Measurements from ENCODE around the gene MT4. TPM values are rescaled to one million over a fixed set of nuclear protein-coding genes. Genes with fewer than 3 reads are reported as not detected.

Gene MT4
- not detected in 2 replicates for total RNA-seq (2022)
- Bru-seq, nascent RNA = not detected
- not detected for BruChase-seq, experiment 1, labeled RNA remaining after a 6-hour chase
- BruChase-seq, experiment 2, labeled RNA remaining after a 2-hour chase = not detected
- long read RNA-seq = 0 reads

DNA sequence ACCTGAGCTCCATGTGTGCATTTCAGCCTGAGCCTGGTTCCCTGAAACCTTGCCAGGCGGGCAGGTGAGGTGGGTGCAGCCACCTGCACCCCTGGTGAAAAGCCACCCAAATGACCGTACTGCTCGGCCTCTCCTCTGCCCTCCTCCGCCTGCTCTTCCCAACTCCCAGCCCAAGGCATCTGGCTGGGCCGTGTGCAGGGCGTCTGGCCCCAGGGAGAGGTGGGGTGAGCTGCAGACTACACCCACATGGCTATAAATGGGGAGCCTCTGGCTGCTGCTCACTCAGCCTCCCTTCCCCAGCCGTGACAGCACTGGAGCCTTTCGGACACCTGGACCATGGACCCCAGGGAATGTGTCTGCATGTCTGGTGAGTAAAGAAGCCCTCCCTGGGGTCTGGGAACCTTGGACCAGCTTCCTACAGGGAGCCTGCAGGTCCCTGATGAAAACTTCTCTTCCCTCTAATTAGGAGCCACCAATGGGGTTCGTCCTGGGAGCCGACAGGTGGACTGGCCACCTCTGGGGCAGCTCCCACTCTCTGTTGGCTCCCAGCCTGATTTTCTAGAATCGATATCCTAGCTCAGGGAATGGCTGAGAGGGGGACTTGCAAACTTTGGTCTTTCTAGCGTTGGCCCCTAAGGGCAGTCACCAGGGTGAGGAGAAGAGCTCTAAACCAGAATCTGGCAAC is at the start of gene MT4:
MT4 (plus strand) TSS at position 281 of the 685 bp plus-strand sequence; CDS start at position 337, 56 bp downstream.
- no TSS peak for BruUV-seq (replicated peaks)
- no peak within 1 kb of the TSS for H3K27ac Mint-ChIP-seq (ENCODE audit: unreplicated experiment)
- intact Hi-C loops (cut with micrococcal nuclease; ENCODE audit: unreplicated experiment) = no loop called here
- TF ChIP-seq, protein P1, sequence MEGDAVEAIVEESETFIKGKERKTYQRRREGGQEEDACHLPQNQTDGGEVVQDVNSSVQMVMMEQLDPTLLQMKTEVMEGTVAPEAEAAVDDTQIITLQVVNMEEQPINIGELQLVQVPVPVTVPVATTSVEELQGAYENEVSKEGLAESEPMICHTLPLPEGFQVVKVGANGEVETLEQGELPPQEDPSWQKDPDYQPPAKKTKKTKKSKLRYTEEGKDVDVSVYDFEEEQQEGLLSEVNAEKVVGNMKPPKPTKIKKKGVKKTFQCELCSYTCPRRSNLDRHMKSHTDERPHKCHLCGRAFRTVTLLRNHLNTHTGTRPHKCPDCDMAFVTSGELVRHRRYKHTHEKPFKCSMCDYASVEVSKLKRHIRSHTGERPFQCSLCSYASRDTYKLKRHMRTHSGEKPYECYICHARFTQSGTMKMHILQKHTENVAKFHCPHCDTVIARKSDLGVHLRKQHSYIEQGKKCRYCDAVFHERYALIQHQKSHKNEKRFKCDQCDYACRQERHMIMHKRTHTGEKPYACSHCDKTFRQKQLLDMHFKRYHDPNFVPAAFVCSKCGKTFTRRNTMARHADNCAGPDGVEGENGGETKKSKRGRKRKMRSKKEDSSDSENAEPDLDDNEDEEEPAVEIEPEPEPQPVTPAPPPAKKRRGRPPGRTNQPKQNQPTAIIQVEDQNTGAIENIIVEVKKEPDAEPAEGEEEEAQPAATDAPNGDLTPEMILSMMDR (IDR thresholded peaks at IDR 0.05; ENCODE audit: unreplicated experiment) = no peak
- no peak for DNase-seq
- H3K4me1 Mint-ChIP-seq (ENCODE audit: low read depth, unreplicated experiment) = no peaks in the 10 kb centered on the region
- peaks cover 86% of the 10 kb centered on the region for H3K27me3 Mint-ChIP-seq (ENCODE audit: unreplicated experiment)
- H3K36me3 Mint-ChIP-seq (ENCODE audit: insufficient read depth, unreplicated experiment) = no peaks in the 10 kb centered on the region
- H3K9me3 Mint-ChIP-seq (ENCODE audit: low read depth, unreplicated experiment) = no peaks in the 10 kb centered on the region
- no peak within 1 kb of the TSS for H3K4me3 Mint-ChIP-seq (ENCODE audit: low read depth, unreplicated experiment)
- CTCF ChIA-PET = interaction anchor here (1.1 kb wide), 1 partner anchor 12 kb away, joined by 3 read pairs; no protein-coding TSS in a partner anchor

DNA sequence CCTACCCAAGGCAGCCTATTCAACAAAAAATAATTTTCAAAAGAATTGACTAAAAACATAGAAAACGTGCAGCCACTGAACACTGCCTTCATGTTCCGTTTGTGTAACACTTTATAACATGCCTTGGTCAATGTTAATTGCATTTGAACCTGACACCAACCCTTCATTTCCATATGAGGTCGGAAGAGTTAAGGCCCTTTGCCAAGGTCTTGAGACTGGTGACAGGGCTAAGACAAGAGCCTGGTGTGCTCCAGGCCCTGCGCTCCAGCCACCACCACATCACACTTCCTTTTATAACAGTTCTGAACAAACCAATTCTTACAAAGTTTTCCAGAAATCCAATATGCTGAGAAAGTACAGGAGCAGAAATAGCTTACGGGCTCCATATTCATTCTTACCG is 49.2 kb upstream of the MT4 start:
- TF ChIP-seq, protein P1 (IDR thresholded peaks at IDR 0.05; ENCODE audit: unreplicated experiment) = no peak
- Mint-ChIP-seq H3K4me1 (ENCODE audit: low read depth, unreplicated experiment) (peaks cover 14% of the 10 kb centered on the region), H3K27me3 (ENCODE audit: unreplicated experiment) (no peaks in the 10 kb centered on the region), H3K27ac (ENCODE audit: unreplicated experiment) (no peak overlapping the region), H3K9me3 (ENCODE audit: low read depth, unreplicated experiment) (no peaks in the 10 kb centered on the region), H3K4me3 (ENCODE audit: low read depth, unreplicated experiment) (no peak overlapping the region), H3K36me3 (ENCODE audit: insufficient read depth, unreplicated experiment) (peaks cover 15% of the 10 kb centered on the region)
- DNase-seq = no peak
- BruUV-seq (replicated peaks) = no TSS peak
- intact Hi-C loops (cut with micrococcal nuclease; ENCODE audit: unreplicated experiment) = loop anchor here (10.0 kb wide), 1 partner anchor 269 kb away; no protein-coding TSS in a partner anchor
- CTCF ChIA-PET = no interaction called here

DNA sequence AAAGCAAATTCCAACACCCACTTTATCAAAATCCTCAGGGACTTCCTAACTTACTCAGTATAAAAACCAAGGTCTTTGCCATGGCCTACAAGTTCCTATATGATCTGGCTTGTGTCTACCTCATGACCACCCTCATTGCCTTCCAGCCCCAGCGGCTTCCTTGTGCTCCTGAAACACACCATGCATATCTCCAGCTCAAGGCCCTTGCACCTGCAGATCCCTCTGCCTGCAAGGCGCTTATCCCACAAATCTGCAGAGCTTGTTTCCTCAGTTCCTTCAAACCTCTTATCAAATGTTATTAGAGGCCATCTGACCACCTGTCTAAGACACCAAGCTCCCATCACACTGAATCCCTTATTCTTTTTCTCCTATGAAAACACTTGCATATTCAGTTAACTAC is 47.7 kb upstream of the MT4 start:
- Mint-ChIP-seq H3K27ac (ENCODE audit: unreplicated experiment) (no peak overlapping the region), H3K9me3 (ENCODE audit: low read depth, unreplicated experiment) (no peaks in the 10 kb centered on the region), H3K27me3 (ENCODE audit: unreplicated experiment) (peaks cover 3% of the 10 kb centered on the region), H3K4me3 (ENCODE audit: low read depth, unreplicated experiment) (no peak overlapping the region), H3K4me1 (ENCODE audit: low read depth, unreplicated experiment) (peaks cover 17% of the 10 kb centered on the region), H3K36me3 (ENCODE audit: insufficient read depth, unreplicated experiment) (peaks cover 15% of the 10 kb centered on the region)
- no TSS peak for BruUV-seq (replicated peaks)
- intact Hi-C loops (cut with micrococcal nuclease; ENCODE audit: unreplicated experiment) = loop anchor here (10.0 kb wide), 1 partner anchor 268 kb away; no protein-coding TSS in a partner anchor
- CTCF ChIA-PET = interaction anchor here (1.1 kb wide), 1 partner anchor 59 kb away, joined by 3 read pairs; no protein-coding TSS in a partner anchor
- no peak for DNase-seq
- TF ChIP-seq, protein P1 (IDR thresholded peaks at IDR 0.05; ENCODE audit: unreplicated experiment) = no peak

DNA sequence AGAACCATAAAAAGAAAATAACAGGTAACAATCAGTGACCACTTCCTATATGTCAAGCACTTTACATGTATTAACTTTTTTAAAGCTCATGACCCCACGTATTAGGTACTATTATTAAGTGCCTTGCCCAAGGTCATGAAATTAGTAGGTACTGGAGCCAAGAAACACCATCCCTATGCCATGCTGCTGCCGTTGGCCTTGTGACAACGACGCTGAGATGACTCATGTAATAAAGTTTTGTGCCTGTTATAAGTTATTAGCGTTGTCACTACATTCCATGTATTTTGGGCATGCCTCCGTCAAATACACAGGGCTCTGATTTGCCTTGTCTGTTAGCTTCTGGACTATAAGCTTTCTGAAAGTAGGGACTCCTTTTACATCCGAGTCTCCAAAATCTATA is 46.4 kb upstream of the MT4 start:
- Mint-ChIP-seq H3K36me3 (ENCODE audit: insufficient read depth, unreplicated experiment) (peaks cover 15% of the 10 kb centered on the region), H3K27ac (ENCODE audit: unreplicated experiment) (no peak overlapping the region), H3K4me1 (ENCODE audit: low read depth, unreplicated experiment) (peaks cover 17% of the 10 kb centered on the region), H3K27me3 (ENCODE audit: unreplicated experiment) (peaks cover 15% of the 10 kb centered on the region), H3K9me3 (ENCODE audit: low read depth, unreplicated experiment) (no peaks in the 10 kb centered on the region), H3K4me3 (ENCODE audit: low read depth, unreplicated experiment) (no peak overlapping the region)
- no peak for DNase-seq
- CTCF ChIA-PET = interaction anchor here (1.1 kb wide), 1 partner anchor 58 kb away, joined by 3 read pairs; no protein-coding TSS in a partner anchor
- TF ChIP-seq, protein P1 (IDR thresholded peaks at IDR 0.05; ENCODE audit: unreplicated experiment) = no peak
- intact Hi-C loops (cut with micrococcal nuclease; ENCODE audit: unreplicated experiment) = loop anchor here (10.0 kb wide), 1 partner anchor 266 kb away; no protein-coding TSS in a partner anchor
- BruUV-seq (replicated peaks) = no TSS peak

All from Calu3 (cell line).